Thoracic aorta (tissue), 2 donors: ENCODE data around the gene SNX21. TPM values are rescaled to one million over a fixed set of nuclear protein-coding genes. Genes with fewer than 3 reads are reported as not detected.
A peak's percentile ranks its signal among the peaks of the same experiment; 100 is the strongest.

Experiments used
- ATAC-seq: fragments of 150-250 bp; one replicate; pipeline ENCODE4 v1.8.0; 2017; ENCODE audit warnings: low read depth; ENCODE audit not compliant: insufficient number of reproducible peaks, low FRiP score
- DNase-seq: peaks from one replicate; pipeline ENCODE4 v3.0.0-alpha.2; 2020; ENCODE audit warnings: low spot score
- H3K27ac ChIP-seq, 2 donors: fragments of 200-600 bp; sonication (generic); 1 replicate in 1 of 2; 2 replicates in 1 of 2; pipeline ENCODE4 v1.5.1; 2016; ENCODE audit warnings: mild to moderate bottlenecking in 2 of 2, moderate library complexity in 2 of 2
- H3K27me3 ChIP-seq: fragments of 200-600 bp; sonication (generic); replicated peaks from 2 replicates; pipeline ENCODE4 v1.6.0; 2016; ENCODE audit warnings: mild to moderate bottlenecking; ENCODE audit not compliant: insufficient read depth
- H3K36me3 ChIP-seq: fragments of 200-600 bp; sonication (generic); one replicate; pipeline ENCODE4 v1.5.1; 2016
- H3K4me1 ChIP-seq, 2 donors: fragments of 200-600 bp; sonication (generic); 1 replicate in 1 of 2; 2 replicates in 1 of 2; pipeline versions ENCODE4 v1.5.1 to v1.6.0; 2016; ENCODE audit warnings: low read depth in 2 of 2, mild to moderate bottlenecking in 1 of 2; ENCODE audit not compliant: control insufficient read depth in 1 of 2
- H3K4me3 ChIP-seq: fragments of 200-600 bp; sonication (generic); 2 replicates; pipeline ENCODE4 v1.5.1; 2016; ENCODE audit warnings: mild to moderate bottlenecking
- H3K9me3 ChIP-seq: fragments of 200-600 bp; sonication (generic); 2 replicates; pipeline ENCODE4 v1.5.1; 2016
- total RNA-seq, 2 donors: library from RNA; depleted of rRNA; stranded (reverse); fragments of >200 nt; gene quantifications; one replicate each; pipeline versions ENCODE4 v1.1.0 to v1.2.3, GENCODE V29; 2016
- TF ChIP-seq, protein P1 (sequence below): fragments of 200-600 bp; sonication (generic); IDR thresholded peaks from one replicate; pipeline ENCODE4 v1.5.1; 2019; ENCODE audit warnings: antibody characterized with exemption

SNX21 gene
- total RNA-seq, 2 donors from 2014 or later: 78.2 to 133 TPM

DNA sequence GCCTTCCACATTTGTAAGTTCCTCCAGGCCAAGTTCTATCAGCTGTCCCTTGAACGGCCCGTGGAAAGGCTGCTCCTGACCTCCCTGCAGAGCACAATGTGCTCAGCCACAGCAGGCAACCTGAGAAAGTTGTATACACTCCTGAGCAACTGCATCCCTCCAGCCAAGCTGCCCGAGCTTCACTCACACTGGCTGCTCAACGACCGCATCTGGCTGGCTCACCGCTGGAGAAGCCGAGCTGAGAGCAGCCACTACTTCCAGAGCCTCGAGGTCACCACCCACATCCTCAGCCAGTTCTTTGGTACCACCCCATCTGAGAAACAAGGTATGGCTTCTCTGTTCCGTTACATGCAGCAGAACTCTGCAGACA, 49.5 kb downstream of the SNX21 start:
- Histone ChIP-seq H3K36me3 (peaks cover 21% of the 10 kb centered on the region), H3K27ac (no peak overlapping the region), H3K9me3 (no peaks in the 10 kb centered on the region), H3K4me1 (peaks cover 10 to 12% of the 10 kb centered on the region in 2 donors), H3K27me3 (no peaks in the 10 kb centered on the region), H3K4me3 (no peak overlapping the region)
- DNase-seq: no peak
- ATAC-seq: no peak
- TF ChIP-seq, protein P1, sequence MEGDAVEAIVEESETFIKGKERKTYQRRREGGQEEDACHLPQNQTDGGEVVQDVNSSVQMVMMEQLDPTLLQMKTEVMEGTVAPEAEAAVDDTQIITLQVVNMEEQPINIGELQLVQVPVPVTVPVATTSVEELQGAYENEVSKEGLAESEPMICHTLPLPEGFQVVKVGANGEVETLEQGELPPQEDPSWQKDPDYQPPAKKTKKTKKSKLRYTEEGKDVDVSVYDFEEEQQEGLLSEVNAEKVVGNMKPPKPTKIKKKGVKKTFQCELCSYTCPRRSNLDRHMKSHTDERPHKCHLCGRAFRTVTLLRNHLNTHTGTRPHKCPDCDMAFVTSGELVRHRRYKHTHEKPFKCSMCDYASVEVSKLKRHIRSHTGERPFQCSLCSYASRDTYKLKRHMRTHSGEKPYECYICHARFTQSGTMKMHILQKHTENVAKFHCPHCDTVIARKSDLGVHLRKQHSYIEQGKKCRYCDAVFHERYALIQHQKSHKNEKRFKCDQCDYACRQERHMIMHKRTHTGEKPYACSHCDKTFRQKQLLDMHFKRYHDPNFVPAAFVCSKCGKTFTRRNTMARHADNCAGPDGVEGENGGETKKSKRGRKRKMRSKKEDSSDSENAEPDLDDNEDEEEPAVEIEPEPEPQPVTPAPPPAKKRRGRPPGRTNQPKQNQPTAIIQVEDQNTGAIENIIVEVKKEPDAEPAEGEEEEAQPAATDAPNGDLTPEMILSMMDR: no peak

DNA sequence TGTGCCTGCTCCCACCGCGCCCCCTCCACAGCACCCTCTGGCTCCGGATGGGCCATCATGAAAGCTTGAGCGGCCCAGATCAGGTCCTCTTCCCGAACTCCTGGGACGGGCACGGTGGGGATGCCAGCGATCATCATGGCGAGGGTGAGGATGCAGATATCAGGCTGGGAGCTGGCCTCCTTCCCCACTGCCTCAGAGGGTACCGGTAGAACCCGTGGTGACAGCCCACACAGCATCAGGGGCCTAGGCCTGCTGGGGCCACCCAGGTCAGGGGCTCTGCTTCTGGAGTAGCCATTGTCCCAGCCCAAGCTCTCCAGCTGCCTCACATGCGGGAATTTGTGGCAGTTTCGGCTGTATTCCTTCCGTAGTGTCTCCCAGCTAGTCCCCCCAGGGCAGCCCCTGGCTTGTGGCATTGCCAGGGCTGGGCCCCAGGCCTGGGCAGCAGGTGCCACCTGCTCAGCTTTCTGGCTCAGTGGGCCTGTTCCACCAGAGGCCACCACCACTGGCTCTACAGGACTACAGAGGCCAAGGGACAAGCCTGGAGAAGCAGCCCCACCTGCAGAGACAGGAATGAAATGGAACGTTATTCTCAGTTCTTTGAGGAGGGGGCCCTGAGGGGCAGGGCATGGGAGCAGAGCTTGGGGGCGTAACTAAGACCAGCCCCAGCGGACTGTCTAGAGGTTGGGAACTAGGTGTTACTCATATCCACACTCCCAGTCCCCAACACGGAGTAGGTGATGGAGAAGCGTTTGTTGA, 53.2 kb downstream of the SNX21 start:
- H3K4me3 ChIP-seq: no peak overlapping the region
- no peak overlapping the region for H3K27ac ChIP-seq
- TF ChIP-seq, protein P1: no peak
- ATAC-seq (no peak), DNase-seq (no peak)
- no peaks in the 10 kb centered on the region for H3K27me3 ChIP-seq
- H3K4me1 ChIP-seq: peaks cover 16 to 25% of the 10 kb centered on the region in 2 donors
- no peaks in the 10 kb centered on the region for H3K9me3 ChIP-seq
- H3K36me3 ChIP-seq: peaks cover 19% of the 10 kb centered on the region

DNA sequence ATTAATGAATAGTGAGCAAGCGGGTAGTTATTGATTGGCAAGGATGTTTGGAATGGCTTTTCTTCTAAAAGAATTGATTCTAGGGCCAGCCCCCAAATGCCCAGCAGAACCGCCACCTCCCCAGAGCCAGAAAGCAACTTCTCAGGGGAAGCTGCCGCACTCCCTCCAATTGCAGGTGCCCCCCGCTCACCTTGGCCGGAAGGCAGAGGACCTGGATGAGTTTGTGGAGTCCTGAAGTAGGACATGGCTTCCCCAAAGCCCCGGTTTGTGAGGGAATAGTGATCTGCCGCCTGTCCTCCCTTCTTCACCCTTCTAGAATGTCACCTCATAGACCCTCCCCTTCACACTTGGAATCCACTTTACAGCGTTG, 53.7 kb downstream of the SNX21 start, which contains the start of gene SPATA25:
TSS of gene SPATA25 (minus strand) at position 277 of the 370 bp plus-strand sequence. CDS start at position 245, 32 bp downstream.
- ATAC-seq: no peak
- Histone ChIP-seq H3K9me3 (no peaks in the 10 kb centered on the region), H3K36me3 (peaks cover 19% of the 10 kb centered on the region), H3K27ac (no peak within 1 kb of the TSS), H3K4me3 (no peak within 1 kb of the TSS), H3K4me1 (peaks cover 19 to 27% of the 10 kb centered on the region in 2 donors), H3K27me3 (no peaks in the 10 kb centered on the region)
- DNase-seq: no peak
- TF ChIP-seq, protein P1: no peak

DNA sequence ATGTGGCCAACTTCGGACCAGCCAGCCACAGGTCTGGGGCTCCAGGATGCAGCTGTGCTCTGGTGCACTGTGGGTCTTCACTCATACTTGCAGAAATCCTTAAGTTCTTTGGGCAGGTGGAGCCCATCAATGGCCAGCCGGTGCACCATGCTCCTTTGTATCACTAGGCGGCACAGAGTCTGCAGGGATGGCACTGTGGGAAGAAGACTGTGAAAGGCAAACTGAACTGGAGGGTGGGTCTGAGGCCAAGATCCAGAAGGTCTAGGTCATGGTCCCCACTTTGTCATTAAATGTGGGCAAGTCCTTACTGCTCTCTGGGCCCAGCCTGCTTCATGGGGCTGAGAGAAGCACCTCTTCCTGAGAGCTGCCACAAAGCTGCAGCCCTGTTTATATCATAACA, 55.1 kb downstream of the SNX21 start:
- no peaks in the 10 kb centered on the region for H3K9me3 ChIP-seq
- TF ChIP-seq, protein P1: no peak
- DNase-seq (no peak), ATAC-seq (no peak)
- H3K4me1 ChIP-seq: peaks cover 20 to 34% of the 10 kb centered on the region in 2 donors
- H3K36me3 ChIP-seq: peaks cover 15% of the 10 kb centered on the region
- no peak overlapping the region for H3K27ac ChIP-seq
- no peaks in the 10 kb centered on the region for H3K27me3 ChIP-seq
- no peak overlapping the region for H3K4me3 ChIP-seq

DNA sequence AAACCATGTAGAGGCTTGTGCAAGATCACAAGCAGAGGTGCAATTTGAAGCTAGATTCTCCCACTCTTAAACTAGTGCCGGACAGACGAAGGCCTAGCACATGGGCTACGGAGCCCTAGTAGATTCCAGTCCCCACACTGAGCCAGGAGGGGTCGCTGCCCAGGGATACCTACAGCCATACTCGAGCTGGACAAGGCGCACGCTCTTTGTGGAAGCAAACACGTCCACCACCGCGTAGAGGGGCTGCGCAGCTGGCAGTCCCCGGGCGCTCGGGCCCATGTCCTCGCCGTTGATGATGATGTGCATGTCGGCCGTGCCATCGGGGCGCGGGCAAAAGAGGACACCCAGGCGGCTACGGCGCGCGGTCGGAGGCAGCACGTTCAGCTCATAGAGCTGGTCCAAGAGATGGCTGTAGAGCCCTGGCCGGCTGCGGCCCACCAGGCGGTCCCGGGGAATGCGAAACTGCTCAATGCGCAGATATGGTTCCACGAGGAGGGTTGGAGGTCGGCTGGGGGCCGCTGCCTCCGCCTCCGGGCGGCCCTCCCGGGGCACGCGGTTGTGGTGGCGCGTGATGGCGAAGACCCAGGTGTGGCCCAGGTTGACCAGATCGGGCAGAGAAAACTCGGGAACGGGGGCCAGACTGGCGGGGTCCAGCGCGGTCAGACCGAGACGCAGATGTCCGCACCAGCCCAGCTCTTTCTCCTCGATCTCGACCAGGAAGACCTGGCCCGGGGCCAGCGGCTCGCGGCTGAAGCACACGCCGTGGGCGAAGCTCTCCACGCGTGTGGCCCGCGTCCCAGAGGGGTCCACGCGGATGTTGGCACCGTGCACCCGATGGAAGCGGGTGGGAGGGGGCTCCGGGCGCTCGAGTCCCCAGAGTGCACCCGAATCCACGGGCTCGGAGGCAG, 56.7 kb downstream of the SNX21 start:
- peak overlapping the region; percentile 95 for H3K4me3 ChIP-seq
- H3K27me3 ChIP-seq: no peaks in the 10 kb centered on the region
- DNase-seq (peak; percentile 63), ATAC-seq (peak; percentile 30)
- H3K27ac ChIP-seq: peak overlapping the region; percentile 73 to 81
- H3K9me3 ChIP-seq: no peaks in the 10 kb centered on the region
- peaks cover 14 to 34% of the 10 kb centered on the region in 2 donors for H3K4me1 ChIP-seq
- peaks cover 26% of the 10 kb centered on the region for H3K36me3 ChIP-seq
- TF ChIP-seq, protein P1: peak; percentile 57
